ENCODE results near the gene BRD4.

DNA sequence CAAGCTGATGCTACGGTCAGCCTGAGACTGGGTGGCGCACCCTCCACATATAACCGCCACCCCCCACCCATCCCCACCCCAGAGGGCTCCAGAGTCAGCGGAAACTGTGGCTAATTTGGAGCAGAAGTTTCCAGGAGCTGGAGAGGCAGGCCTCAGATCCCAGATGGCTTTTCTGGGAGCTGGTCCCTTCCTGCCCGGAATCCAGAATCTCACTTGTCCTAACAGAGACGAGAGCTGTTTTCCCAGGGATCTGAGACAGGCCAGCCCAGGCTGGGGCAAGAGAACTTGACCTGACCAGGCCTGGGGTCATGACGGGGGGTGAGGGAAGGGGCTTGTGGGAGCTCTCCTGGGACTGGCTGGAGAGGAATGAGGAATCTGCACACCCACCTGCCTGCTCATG is 106.6 kb downstream of the BRD4 start:
- TF ChIP-seq, protein P1, sequence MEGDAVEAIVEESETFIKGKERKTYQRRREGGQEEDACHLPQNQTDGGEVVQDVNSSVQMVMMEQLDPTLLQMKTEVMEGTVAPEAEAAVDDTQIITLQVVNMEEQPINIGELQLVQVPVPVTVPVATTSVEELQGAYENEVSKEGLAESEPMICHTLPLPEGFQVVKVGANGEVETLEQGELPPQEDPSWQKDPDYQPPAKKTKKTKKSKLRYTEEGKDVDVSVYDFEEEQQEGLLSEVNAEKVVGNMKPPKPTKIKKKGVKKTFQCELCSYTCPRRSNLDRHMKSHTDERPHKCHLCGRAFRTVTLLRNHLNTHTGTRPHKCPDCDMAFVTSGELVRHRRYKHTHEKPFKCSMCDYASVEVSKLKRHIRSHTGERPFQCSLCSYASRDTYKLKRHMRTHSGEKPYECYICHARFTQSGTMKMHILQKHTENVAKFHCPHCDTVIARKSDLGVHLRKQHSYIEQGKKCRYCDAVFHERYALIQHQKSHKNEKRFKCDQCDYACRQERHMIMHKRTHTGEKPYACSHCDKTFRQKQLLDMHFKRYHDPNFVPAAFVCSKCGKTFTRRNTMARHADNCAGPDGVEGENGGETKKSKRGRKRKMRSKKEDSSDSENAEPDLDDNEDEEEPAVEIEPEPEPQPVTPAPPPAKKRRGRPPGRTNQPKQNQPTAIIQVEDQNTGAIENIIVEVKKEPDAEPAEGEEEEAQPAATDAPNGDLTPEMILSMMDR (IDR thresholded peaks at IDR 0.05) = no peak
- TF ChIP-seq POLR2AphosphoS5 (IDR thresholded peaks at IDR 0.05) (no peak), POLR2A (IDR thresholded peaks at IDR 0.05; ENCODE audit: low read depth) (no peak), EP300 (IDR thresholded peaks at IDR 0.05) (no peak)

Measured in esophagus muscularis mucosa (tissue), 4 donors.